ENCODE measurements around the gene PLEKHG5.

DNA sequence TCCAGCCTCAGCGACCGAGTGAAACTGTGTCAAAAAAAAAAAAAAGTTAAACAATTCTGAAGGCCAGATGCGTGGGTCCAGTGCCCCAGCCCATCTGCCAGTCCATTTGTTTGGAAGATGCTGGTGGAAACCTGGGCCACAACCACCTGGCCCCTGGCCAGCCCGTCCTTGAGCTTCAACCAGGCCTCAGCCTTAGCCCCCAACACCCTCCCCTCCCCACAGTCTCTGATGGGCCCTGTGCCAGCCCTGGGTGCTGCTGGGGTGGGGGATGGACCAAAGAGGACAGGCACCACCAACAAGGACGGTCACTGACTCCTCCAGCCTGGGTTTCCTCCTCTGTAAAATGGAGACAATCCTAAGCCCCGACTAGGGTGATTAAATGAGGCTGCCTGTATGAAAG lies 19.6 kb upstream of the PLEKHG5 start:
- TF ChIP-seq, protein P1, sequence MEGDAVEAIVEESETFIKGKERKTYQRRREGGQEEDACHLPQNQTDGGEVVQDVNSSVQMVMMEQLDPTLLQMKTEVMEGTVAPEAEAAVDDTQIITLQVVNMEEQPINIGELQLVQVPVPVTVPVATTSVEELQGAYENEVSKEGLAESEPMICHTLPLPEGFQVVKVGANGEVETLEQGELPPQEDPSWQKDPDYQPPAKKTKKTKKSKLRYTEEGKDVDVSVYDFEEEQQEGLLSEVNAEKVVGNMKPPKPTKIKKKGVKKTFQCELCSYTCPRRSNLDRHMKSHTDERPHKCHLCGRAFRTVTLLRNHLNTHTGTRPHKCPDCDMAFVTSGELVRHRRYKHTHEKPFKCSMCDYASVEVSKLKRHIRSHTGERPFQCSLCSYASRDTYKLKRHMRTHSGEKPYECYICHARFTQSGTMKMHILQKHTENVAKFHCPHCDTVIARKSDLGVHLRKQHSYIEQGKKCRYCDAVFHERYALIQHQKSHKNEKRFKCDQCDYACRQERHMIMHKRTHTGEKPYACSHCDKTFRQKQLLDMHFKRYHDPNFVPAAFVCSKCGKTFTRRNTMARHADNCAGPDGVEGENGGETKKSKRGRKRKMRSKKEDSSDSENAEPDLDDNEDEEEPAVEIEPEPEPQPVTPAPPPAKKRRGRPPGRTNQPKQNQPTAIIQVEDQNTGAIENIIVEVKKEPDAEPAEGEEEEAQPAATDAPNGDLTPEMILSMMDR (IDR thresholded peaks at IDR 0.05), result no peak
- TF ChIP-seq POLR2AphosphoS5 (IDR thresholded peaks at IDR 0.05), result no peak

Measured in prostate gland (tissue), 2 donors.